HEK293 (cell line): Measurements from ENCODE around the gene SNTG2.

Experiments
- CTCF ChIA-PET: fragments of 350-600 bp; formaldehyde crosslinking; extraction: SDS; loops from one replicate; lab custom pipeline; 2021; ENCODE audit warnings: antibody characterized with exemption; lab: Yijun Ruan, JAX
- POLR2A ChIA-PET: fragments of 300-600 bp; formaldehyde crosslinking; extraction: SDS; loops from one replicate; lab custom pipeline; 2020; ENCODE audit warnings: antibody characterized with exemption, inconsistent platforms; lab: Yijun Ruan, JAX
- H3K27ac ChIP-seq: fragments of 200-500 bp; sonication (Bioruptor generic); 2 replicates; pipeline ENCODE4 v1.5.1; 2014; ENCODE audit warnings: low read depth, low read length, control low read depth, inconsistent platforms; ENCODE audit errors: extremely low read depth
- H3K36me3 ChIP-seq, 2 experiments: fragments of 200-500 bp in 1 of 2; sonication (Bioruptor generic) in 1 of 2; 1 replicate in 1 of 2; 2 replicates in 1 of 2; pipeline ENCODE4 v1.5.1; 2014 to 2017; ENCODE audit warnings: inconsistent platforms in 2 of 2, low read length in 2 of 2; ENCODE audit not compliant: control insufficient read depth in 2 of 2, insufficient read depth in 1 of 2
- H3K4me1 ChIP-seq: fragments of 200-500 bp; sonication (Bioruptor generic); 2 replicates; pipeline ENCODE4 v1.5.1; 2014; ENCODE audit warnings: mild to moderate bottlenecking, low read length, inconsistent platforms; ENCODE audit not compliant: control insufficient read depth, insufficient read depth
- H3K4me3 ChIP-seq: 2 replicates; pipeline ENCODE4 v1.5.1; 2011; ENCODE audit warnings: low read depth, mild to moderate bottlenecking, control low read depth, low read length, moderate library complexity
- H3K9me3 ChIP-seq: fragments of 200-500 bp; sonication (Bioruptor generic); 2 replicates; pipeline ENCODE4 v1.5.1; 2014; ENCODE audit warnings: low read depth, low read length, inconsistent platforms; ENCODE audit not compliant: control insufficient read depth, insufficient read depth
- BCL11B ChIP-seq: fragments of 450-650 bp; formaldehyde crosslinking; IDR thresholded peaks from 2 replicates; pipeline ENCODE4 v1.5.1; 2016; ENCODE audit warnings: low read depth, missing biosample characterization, missing genetic modification characterization
- BCL6B ChIP-seq: fragments of 450-650 bp; formaldehyde crosslinking; IDR thresholded peaks from 2 replicates; pipeline ENCODE4 v1.5.1; 2017; ENCODE audit warnings: missing biosample characterization, missing genetic modification characterization
- EGR2 ChIP-seq: fragments of 450-650 bp; formaldehyde crosslinking; IDR thresholded peaks from 2 replicates; pipeline ENCODE4 v1.5.1; 2016; ENCODE audit warnings: low read depth, missing biosample characterization, missing genetic modification characterization
- KLF8 ChIP-seq: fragments of 450-650 bp; formaldehyde crosslinking; IDR thresholded peaks from 2 replicates; pipeline ENCODE4 v1.5.1; 2016; ENCODE audit warnings: missing biosample characterization, missing genetic modification characterization
- ZBTB1 ChIP-seq: fragments of 450-650 bp; formaldehyde crosslinking; IDR thresholded peaks from 2 replicates; pipeline ENCODE4 v1.5.1; 2016; ENCODE audit warnings: missing biosample characterization, missing genetic modification characterization
- ZBTB10 ChIP-seq: fragments of 450-650 bp; formaldehyde crosslinking; IDR thresholded peaks from 2 replicates; pipeline ENCODE4 v1.5.1; 2016; ENCODE audit warnings: missing biosample characterization, missing genetic modification characterization
- ZNF18 ChIP-seq: fragments of 450-650 bp; formaldehyde crosslinking; IDR thresholded peaks from 2 replicates; pipeline ENCODE4 v1.5.1; 2016; ENCODE audit warnings: missing biosample characterization, missing genetic modification characterization
- ZNF302 ChIP-seq: fragments of 450-650 bp; formaldehyde crosslinking; IDR thresholded peaks from 2 replicates; pipeline ENCODE4 v1.5.1; 2016; ENCODE audit warnings: missing biosample characterization, missing genetic modification characterization, low read depth
- ZNF416 ChIP-seq: fragments of 450-650 bp; formaldehyde crosslinking; IDR thresholded peaks from 2 replicates; pipeline ENCODE4 v1.5.1; 2016; ENCODE audit warnings: missing biosample characterization, missing genetic modification characterization
- ZNF423 ChIP-seq: fragments of 450-650 bp; formaldehyde crosslinking; IDR thresholded peaks from 2 replicates; pipeline ENCODE4 v1.5.1; 2016; ENCODE audit warnings: missing biosample characterization, missing genetic modification characterization
- ZNF529 ChIP-seq: fragments of 450-650 bp; formaldehyde crosslinking; IDR thresholded peaks from 2 replicates; pipeline ENCODE4 v1.5.1; 2017; ENCODE audit warnings: missing genetic modification characterization, missing biosample characterization; ENCODE audit not compliant: insufficient replicate concordance
- ZNF549 ChIP-seq: fragments of 450-650 bp; IDR thresholded peaks from 2 replicates; pipeline ENCODE4 v1.5.1; 2018; ENCODE audit warnings: missing biosample characterization, missing genetic modification characterization, mild to moderate bottlenecking, inconsistent platforms, moderate library complexity
- ZNF558 ChIP-seq: fragments of 450-650 bp; formaldehyde crosslinking; IDR thresholded peaks from 2 replicates; pipeline ENCODE4 v1.5.1; 2016; ENCODE audit warnings: missing biosample characterization, missing genetic modification characterization
- ZNF621 ChIP-seq: fragments of 450-650 bp; formaldehyde crosslinking; IDR thresholded peaks from 2 replicates; pipeline ENCODE4 v1.5.1; 2017; ENCODE audit warnings: missing biosample characterization, missing genetic modification characterization
- ZNF629 ChIP-seq: fragments of 450-650 bp; formaldehyde crosslinking; IDR thresholded peaks from 2 replicates; pipeline ENCODE4 v1.5.1; 2017; ENCODE audit warnings: missing biosample characterization, missing genetic modification characterization
- ZNF692 ChIP-seq: fragments of 450-650 bp; formaldehyde crosslinking; IDR thresholded peaks from 2 replicates; pipeline ENCODE4 v1.5.1; 2016; ENCODE audit warnings: missing biosample characterization, missing genetic modification characterization
- ZNF704 ChIP-seq: fragments of 450-650 bp; formaldehyde crosslinking; IDR thresholded peaks from 2 replicates; pipeline ENCODE4 v1.5.1; 2016; ENCODE audit warnings: missing biosample characterization, missing genetic modification characterization
- ZNF768 ChIP-seq: fragments of 450-650 bp; formaldehyde crosslinking; IDR thresholded peaks from 2 replicates; pipeline ENCODE4 v1.5.1; 2018; ENCODE audit warnings: missing biosample characterization, mild to moderate bottlenecking, missing genetic modification characterization
- ZSCAN30 ChIP-seq: fragments of 450-650 bp; IDR thresholded peaks from 2 replicates; pipeline ENCODE4 v1.5.1; 2018; ENCODE audit warnings: missing biosample characterization, mild to moderate bottlenecking, missing genetic modification characterization, moderate library complexity
- TF ChIP-seq, protein P1 (sequence below): fragments of 450-650 bp; formaldehyde crosslinking; IDR thresholded peaks from 2 replicates; pipeline ENCODE4 v1.5.1; 2016; ENCODE audit warnings: missing biosample characterization, missing genetic modification characterization

The SNTG2 gene

GRCh38 chr2:1156531-1156930, 205.9 kb downstream of the SNTG2 start:
- H3K9me3 ChIP-seq: no peaks in the 10 kb centered on the region
- CTCF ChIA-PET: no interaction called here
- no peak for TF ChIP-seq ZNF768
- no peak for TF ChIP-seq ZNF18 (tag by site-specific recombination)
- TF ChIP-seq ZNF621 (tag by site-specific recombination): no peak
- TF ChIP-seq ZNF423 (tag by site-specific recombination): no peak
- TF ChIP-seq BCL6B (tag by site-specific recombination): no peak
- no peak for TF ChIP-seq EGR2
- no peak for TF ChIP-seq ZNF416
- no peak for TF ChIP-seq ZNF629 (tag by site-specific recombination)
- no peak for TF ChIP-seq ZNF302
- no peak for TF ChIP-seq ZNF529
- no peak for TF ChIP-seq ZNF692 (tag by site-specific recombination)
- no peak for TF ChIP-seq ZBTB10
- TF ChIP-seq, protein P1, sequence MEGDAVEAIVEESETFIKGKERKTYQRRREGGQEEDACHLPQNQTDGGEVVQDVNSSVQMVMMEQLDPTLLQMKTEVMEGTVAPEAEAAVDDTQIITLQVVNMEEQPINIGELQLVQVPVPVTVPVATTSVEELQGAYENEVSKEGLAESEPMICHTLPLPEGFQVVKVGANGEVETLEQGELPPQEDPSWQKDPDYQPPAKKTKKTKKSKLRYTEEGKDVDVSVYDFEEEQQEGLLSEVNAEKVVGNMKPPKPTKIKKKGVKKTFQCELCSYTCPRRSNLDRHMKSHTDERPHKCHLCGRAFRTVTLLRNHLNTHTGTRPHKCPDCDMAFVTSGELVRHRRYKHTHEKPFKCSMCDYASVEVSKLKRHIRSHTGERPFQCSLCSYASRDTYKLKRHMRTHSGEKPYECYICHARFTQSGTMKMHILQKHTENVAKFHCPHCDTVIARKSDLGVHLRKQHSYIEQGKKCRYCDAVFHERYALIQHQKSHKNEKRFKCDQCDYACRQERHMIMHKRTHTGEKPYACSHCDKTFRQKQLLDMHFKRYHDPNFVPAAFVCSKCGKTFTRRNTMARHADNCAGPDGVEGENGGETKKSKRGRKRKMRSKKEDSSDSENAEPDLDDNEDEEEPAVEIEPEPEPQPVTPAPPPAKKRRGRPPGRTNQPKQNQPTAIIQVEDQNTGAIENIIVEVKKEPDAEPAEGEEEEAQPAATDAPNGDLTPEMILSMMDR: no peak
- TF ChIP-seq, all 188 proteins: peak for 0
- H3K4me1 ChIP-seq: no peaks in the 10 kb centered on the region
- H3K4me3 ChIP-seq: no peak overlapping the region
- no peak overlapping the region for H3K27ac ChIP-seq
- POLR2A ChIA-PET: no interaction called here
- H3K36me3 ChIP-seq: no peaks in the 10 kb centered on the region

DNA sequence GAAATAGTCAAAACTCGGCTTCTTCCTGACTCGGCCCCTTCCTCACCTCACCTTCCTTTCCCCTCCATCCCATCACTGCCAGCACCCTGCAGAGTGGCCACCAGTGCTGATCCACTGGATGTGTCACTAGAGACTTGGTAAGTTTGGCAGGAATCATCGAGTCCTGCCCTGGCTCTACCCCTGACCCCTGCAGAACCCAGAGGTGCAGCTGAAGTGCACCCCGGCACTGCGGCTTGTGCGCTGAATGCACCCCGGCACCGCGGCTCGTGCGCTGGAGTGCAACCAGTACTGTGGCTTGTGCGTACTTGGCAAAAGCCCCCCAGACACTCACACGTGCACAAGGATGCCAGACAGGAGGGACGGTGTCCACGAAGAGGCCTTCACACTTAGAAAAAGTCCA, 206.5 kb downstream of the SNTG2 start:
- ChIA-PET POLR2A (no interaction called here), CTCF (interaction anchor here (0.5 kb wide), 1 partner anchor 12 kb away, joined by 3 read pairs; no protein-coding TSS in a partner anchor)
- no peak overlapping the region for H3K4me3 ChIP-seq
- no peaks in the 10 kb centered on the region for H3K4me1 ChIP-seq
- no peaks in the 10 kb centered on the region for H3K9me3 ChIP-seq
- H3K27ac ChIP-seq: no peak overlapping the region
- TF ChIP-seq KLF8 (tag by site-specific recombination): no peak
- TF ChIP-seq ZNF549: no peak
- TF ChIP-seq ZNF558: no peak
- no peak for TF ChIP-seq ZSCAN30 (tag by site-specific recombination)
- no peak for TF ChIP-seq ZNF704
- no peak for TF ChIP-seq BCL11B (tag by site-specific recombination)
- TF ChIP-seq ZBTB1 (tag by site-specific recombination): no peak
- TF ChIP-seq, all 188 proteins: peak for 0
- H3K36me3 ChIP-seq: no peaks in the 10 kb centered on the region
